Measurements from ENCODE around the gene ZNF521.

ZNF521 gene

DNA sequence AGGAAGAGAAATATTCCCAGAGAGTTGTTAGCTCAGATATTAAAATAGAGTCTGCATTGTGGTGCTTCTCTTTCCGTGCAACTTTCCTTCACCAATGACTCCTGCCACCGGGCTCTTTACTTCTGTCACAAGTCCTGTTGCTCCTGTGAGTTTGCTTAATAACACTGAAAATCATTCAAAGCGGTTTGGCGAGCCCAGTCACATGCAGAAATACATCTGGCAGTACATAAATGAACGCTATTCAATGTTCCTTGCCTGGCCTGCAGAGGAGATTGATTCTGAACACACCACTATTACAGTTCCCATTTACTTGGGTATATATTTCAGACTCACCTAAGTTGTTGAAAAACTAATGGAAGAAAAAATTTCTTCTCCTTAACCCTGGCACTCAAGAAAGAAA is 276.6 kb downstream of the ZNF521 start:
- H3K27me3 ChIP-seq (ENCODE audit: control insufficient read depth, insufficient read depth, low read length), result no peaks in the 10 kb centered on the region
- no peaks in the 10 kb centered on the region for H3K36me3 ChIP-seq (ENCODE audit: control insufficient read depth, low read depth, low read length)
- H3K9me3 ChIP-seq (ENCODE audit: control insufficient read depth, low read depth, low read length), result no peaks in the 10 kb centered on the region
- no peak overlapping the region for H3K4me3 ChIP-seq (ENCODE audit: low read length)
- peaks cover 48% of the 10 kb centered on the region for H3K4me1 ChIP-seq (ENCODE audit: control insufficient read depth, low read depth, low read length)
- no peak overlapping the region for H3K9ac ChIP-seq (ENCODE audit: low read length)
- H3K27ac ChIP-seq (ENCODE audit: low read length), result no peak overlapping the region

- Histone ChIP-seq H3K4me3 (ENCODE audit: low read length) (no peak overlapping the region), H3K27me3 (ENCODE audit: control insufficient read depth, insufficient read depth, low read length) (no peaks in the 10 kb centered on the region), H3K4me1 (ENCODE audit: control insufficient read depth, low read depth, low read length) (peaks cover 48% of the 10 kb centered on the region), H3K9ac (ENCODE audit: low read length) (no peak overlapping the region), H3K27ac (ENCODE audit: low read length) (no peak overlapping the region), H3K36me3 (ENCODE audit: control insufficient read depth, low read depth, low read length) (no peaks in the 10 kb centered on the region), H3K9me3 (ENCODE audit: control insufficient read depth, low read depth, low read length) (no peaks in the 10 kb centered on the region)
These were observed 277.0 kb downstream of the ZNF521 start for GRCh38 chr18:25074925-25075324.

DNA sequence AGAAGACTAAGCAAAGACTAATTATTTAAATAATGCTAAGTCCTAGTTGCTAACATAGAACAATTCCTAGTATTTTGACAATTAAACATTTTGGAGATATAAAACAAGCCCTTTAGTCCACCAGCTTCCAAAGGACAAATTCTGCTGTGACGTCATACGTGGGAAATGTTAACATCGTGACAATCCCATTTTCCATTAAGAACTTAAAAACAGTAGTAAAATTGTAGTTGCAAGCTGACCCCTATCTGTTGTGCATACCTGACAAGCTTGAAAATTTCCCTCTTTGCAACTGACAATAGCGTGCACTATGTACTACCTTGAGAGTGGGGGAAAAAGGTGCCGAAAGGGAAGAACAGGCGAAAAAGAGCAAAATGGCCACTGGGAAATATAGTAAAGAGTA is 279.8 kb downstream of the ZNF521 start:
- Histone ChIP-seq H3K27ac (ENCODE audit: low read length) (no peak overlapping the region), H3K9me3 (ENCODE audit: control insufficient read depth, low read depth, low read length) (no peaks in the 10 kb centered on the region), H3K4me3 (ENCODE audit: low read length) (no peak overlapping the region)

DNA sequence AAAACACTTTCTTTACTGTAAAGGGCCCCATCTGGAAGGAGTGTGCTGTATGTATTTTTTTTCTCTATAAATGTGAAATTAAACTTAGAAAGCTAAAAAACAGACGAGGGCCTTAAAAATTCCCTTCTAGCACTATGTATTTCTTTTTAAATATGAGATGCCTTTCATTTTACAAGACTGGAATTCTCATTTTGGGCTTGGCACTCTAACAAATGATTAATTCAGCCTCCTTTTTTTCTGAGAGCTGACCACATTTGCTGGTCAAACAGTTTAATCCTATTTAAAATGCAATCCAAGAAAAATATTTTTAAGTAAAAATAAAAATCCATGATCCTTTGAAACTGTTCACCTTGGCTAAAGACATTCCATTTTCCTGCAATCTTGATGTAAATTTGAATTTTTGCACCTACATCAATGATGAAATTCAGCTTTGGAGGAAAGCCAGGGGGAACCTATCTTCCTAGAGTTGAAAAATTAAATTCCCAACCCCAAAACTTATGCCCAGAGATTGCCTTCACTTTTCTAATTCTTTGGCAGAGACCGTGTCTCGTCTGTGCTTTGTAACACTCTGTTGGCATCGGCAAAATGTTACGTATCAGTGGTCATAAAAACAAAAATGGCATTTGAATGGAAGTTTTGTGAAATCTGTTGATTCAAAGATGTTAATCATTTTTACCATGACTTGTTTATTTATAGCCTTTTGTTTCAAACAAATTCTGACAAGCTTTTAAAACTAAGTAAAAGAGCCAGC is 284.5 kb downstream of the ZNF521 start:
- no peaks in the 10 kb centered on the region for H3K4me1 ChIP-seq (ENCODE audit: control insufficient read depth, low read depth, low read length)
- H3K9ac ChIP-seq (ENCODE audit: low read length), result no peak overlapping the region
- H3K9me3 ChIP-seq (ENCODE audit: control insufficient read depth, low read depth, low read length), result no peaks in the 10 kb centered on the region
- H3K4me3 ChIP-seq (ENCODE audit: low read length), result no peak overlapping the region
- H3K36me3 ChIP-seq (ENCODE audit: control insufficient read depth, low read depth, low read length), result no peaks in the 10 kb centered on the region
- no peaks in the 10 kb centered on the region for H3K27me3 ChIP-seq (ENCODE audit: control insufficient read depth, insufficient read depth, low read length)
- H3K27ac ChIP-seq (ENCODE audit: low read length), result no peak overlapping the region

More for the DNA sequence above, 279.8 kb downstream of the ZNF521 start:
- H3K4me1 ChIP-seq (ENCODE audit: control insufficient read depth, low read depth, low read length), result peaks cover 37% of the 10 kb centered on the region
- H3K36me3 ChIP-seq (ENCODE audit: control insufficient read depth, low read depth, low read length), result no peaks in the 10 kb centered on the region
- no peaks in the 10 kb centered on the region for H3K27me3 ChIP-seq (ENCODE audit: control insufficient read depth, insufficient read depth, low read length)
- no peak overlapping the region for H3K9ac ChIP-seq (ENCODE audit: low read length)

GRCh38 chr18:25066516-25066915 is 285.4 kb downstream of the ZNF521 start:
- Histone ChIP-seq H3K36me3 (ENCODE audit: control insufficient read depth, low read depth, low read length) (no peaks in the 10 kb centered on the region), H3K27me3 (ENCODE audit: control insufficient read depth, insufficient read depth, low read length) (no peaks in the 10 kb centered on the region), H3K9me3 (ENCODE audit: control insufficient read depth, low read depth, low read length) (no peaks in the 10 kb centered on the region), H3K9ac (ENCODE audit: low read length) (no peak overlapping the region), H3K4me1 (ENCODE audit: control insufficient read depth, low read depth, low read length) (no peaks in the 10 kb centered on the region), H3K4me3 (ENCODE audit: low read length) (no peak overlapping the region), H3K27ac (ENCODE audit: low read length) (no peak overlapping the region)

DNA sequence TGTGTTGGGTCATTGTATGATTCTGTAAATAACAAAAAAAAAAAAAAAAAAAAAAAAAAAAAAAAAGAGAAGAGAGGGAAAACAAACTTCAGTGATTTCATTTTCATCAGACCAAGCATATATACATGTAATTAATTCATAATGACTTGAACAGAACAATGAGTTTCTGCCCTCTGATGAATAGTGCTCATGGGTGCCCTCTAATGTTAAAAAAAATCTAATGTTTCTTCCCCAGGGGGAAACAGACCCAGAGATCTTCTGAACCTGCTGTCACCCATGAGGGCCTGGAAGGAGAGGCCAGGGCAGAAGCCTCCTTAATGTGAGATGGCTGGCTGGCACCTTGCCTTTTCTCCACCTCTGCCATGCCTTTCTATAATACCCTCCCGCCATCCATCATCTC is 289.2 kb downstream of the ZNF521 start:
- H3K4me1 ChIP-seq (ENCODE audit: control insufficient read depth, low read depth, low read length), result no peaks in the 10 kb centered on the region
- no peaks in the 10 kb centered on the region for H3K9me3 ChIP-seq (ENCODE audit: control insufficient read depth, low read depth, low read length)
- H3K27ac ChIP-seq (ENCODE audit: low read length), result no peak overlapping the region
- no peaks in the 10 kb centered on the region for H3K36me3 ChIP-seq (ENCODE audit: control insufficient read depth, low read depth, low read length)
- H3K9ac ChIP-seq (ENCODE audit: low read length), result no peak overlapping the region
- H3K4me3 ChIP-seq (ENCODE audit: low read length), result no peak overlapping the region
- H3K27me3 ChIP-seq (ENCODE audit: control insufficient read depth, insufficient read depth, low read length), result no peaks in the 10 kb centered on the region

DNA sequence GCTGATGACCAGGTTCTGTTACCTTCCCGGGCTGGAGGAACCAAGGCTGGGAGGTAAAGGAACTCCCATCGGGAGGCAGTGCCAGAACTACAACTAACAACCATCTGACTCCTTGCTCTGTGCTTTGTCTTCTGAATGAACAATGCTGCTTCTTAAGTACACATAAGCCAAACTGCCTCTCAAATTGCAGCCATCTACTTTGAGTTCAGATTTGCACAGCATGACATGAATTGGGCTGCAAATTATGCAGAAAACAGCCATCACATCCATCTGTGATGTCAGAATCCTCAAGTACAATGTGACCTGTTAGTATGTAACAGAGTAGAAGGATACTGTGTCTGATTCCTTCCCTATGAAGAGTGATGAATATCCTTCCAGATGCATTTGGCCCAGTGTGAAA is 290.6 kb downstream of the ZNF521 start:
- Histone ChIP-seq H3K27ac (ENCODE audit: low read length) (no peak overlapping the region), H3K4me1 (ENCODE audit: control insufficient read depth, low read depth, low read length) (no peaks in the 10 kb centered on the region), H3K4me3 (ENCODE audit: low read length) (no peak overlapping the region), H3K9me3 (ENCODE audit: control insufficient read depth, low read depth, low read length) (no peaks in the 10 kb centered on the region), H3K9ac (ENCODE audit: low read length) (no peak overlapping the region), H3K27me3 (ENCODE audit: control insufficient read depth, insufficient read depth, low read length) (no peaks in the 10 kb centered on the region), H3K36me3 (ENCODE audit: control insufficient read depth, low read depth, low read length) (no peaks in the 10 kb centered on the region)

DNA sequence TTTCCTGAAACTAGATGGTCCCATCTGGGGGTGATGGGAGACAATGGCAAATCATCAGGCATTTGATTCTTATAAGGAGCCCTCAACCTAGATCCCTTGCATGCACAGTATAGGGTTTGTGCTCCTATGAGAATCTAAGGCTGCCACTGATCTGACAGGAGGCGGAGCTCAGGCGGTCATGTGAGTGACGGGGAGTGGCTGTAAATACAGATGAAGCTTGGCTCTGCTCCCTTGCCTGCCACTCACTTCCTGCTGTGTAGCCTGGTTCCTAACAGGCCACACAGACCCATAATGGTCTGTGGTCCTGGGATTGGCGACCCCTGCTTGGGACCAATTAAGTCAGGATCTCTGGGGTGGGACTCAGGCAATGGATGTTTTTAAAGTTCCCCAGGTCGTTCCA is 293.4 kb downstream of the ZNF521 start:
- Histone ChIP-seq H3K4me1 (ENCODE audit: control insufficient read depth, low read depth, low read length) (no peaks in the 10 kb centered on the region), H3K4me3 (ENCODE audit: low read length) (no peak overlapping the region), H3K9me3 (ENCODE audit: control insufficient read depth, low read depth, low read length) (no peaks in the 10 kb centered on the region), H3K27ac (ENCODE audit: low read length) (no peak overlapping the region), H3K27me3 (ENCODE audit: control insufficient read depth, insufficient read depth, low read length) (no peaks in the 10 kb centered on the region), H3K9ac (ENCODE audit: low read length) (no peak overlapping the region), H3K36me3 (ENCODE audit: control insufficient read depth, low read depth, low read length) (no peaks in the 10 kb centered on the region)

GRCh38 chr18:25057491-25058050 is 294.4 kb downstream of the ZNF521 start:
- H3K4me1 ChIP-seq (ENCODE audit: control insufficient read depth, low read depth, low read length), result no peaks in the 10 kb centered on the region
- H3K9ac ChIP-seq (ENCODE audit: low read length), result no peak overlapping the region
- H3K27ac ChIP-seq (ENCODE audit: low read length), result no peak overlapping the region
- H3K4me3 ChIP-seq (ENCODE audit: low read length), result no peak overlapping the region
- H3K36me3 ChIP-seq (ENCODE audit: control insufficient read depth, low read depth, low read length), result no peaks in the 10 kb centered on the region
- no peaks in the 10 kb centered on the region for H3K27me3 ChIP-seq (ENCODE audit: control insufficient read depth, insufficient read depth, low read length)
- no peaks in the 10 kb centered on the region for H3K9me3 ChIP-seq (ENCODE audit: control insufficient read depth, low read depth, low read length)

- H3K4me1 ChIP-seq (ENCODE audit: control insufficient read depth, low read depth, low read length), result no peaks in the 10 kb centered on the region
- no peak overlapping the region for H3K27ac ChIP-seq (ENCODE audit: low read length)
- H3K36me3 ChIP-seq (ENCODE audit: control insufficient read depth, low read depth, low read length), result no peaks in the 10 kb centered on the region
- H3K9me3 ChIP-seq (ENCODE audit: control insufficient read depth, low read depth, low read length), result no peaks in the 10 kb centered on the region
- H3K9ac ChIP-seq (ENCODE audit: low read length), result no peak overlapping the region
- H3K27me3 ChIP-seq (ENCODE audit: control insufficient read depth, insufficient read depth, low read length), result no peaks in the 10 kb centered on the region
- no peak overlapping the region for H3K4me3 ChIP-seq (ENCODE audit: low read length)
These were observed 295.5 kb downstream of the ZNF521 start for GRCh38 chr18:25056429-25056828.

DNA sequence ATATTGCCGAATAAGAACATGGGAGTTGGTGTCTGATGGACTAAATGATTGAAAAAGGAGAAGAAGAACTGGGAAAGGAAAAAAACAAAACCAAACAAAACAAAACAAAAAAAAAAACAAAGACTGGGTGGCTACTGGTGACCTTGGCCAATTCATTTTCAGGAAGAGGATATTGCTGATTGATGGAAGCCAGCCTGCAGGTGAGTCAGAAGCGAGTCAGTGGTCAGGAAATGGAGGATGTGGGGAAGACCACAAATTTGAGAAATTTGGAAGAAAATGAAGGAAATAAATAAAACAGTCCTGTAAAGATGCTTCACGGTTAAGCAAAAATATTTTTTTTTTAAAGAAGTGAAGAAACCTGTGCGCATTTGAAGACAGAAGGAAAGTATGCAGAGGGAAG is 296.9 kb downstream of the ZNF521 start:
- Histone ChIP-seq H3K4me3 (ENCODE audit: low read length) (no peak overlapping the region), H3K4me1 (ENCODE audit: control insufficient read depth, low read depth, low read length) (no peaks in the 10 kb centered on the region), H3K27ac (ENCODE audit: low read length) (no peak overlapping the region), H3K9me3 (ENCODE audit: control insufficient read depth, low read depth, low read length) (no peaks in the 10 kb centered on the region), H3K36me3 (ENCODE audit: control insufficient read depth, low read depth, low read length) (no peaks in the 10 kb centered on the region), H3K27me3 (ENCODE audit: control insufficient read depth, insufficient read depth, low read length) (peaks cover 8% of the 10 kb centered on the region), H3K9ac (ENCODE audit: low read length) (no peak overlapping the region)

DNA sequence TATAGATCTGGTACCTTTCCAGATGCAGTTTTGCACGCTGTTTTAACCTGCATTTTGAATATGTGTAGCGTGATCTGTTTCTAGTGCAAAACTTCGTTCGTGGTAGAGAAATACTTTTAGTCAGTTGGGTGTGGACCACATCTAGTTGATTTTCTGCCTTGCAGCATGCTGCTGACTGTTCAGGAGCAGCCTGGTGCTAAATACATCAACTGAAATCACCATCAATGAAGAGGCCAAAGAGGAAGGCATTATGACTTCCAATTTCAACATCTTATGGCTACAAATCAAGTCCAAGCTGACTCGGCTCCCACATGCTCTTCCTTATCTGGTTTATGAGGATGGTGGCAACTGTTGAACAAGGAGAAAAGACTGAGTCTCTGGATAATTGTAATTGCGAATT is 298.5 kb downstream of the ZNF521 start:
- Histone ChIP-seq H3K4me1 (ENCODE audit: control insufficient read depth, low read depth, low read length) (no peaks in the 10 kb centered on the region), H3K27me3 (ENCODE audit: control insufficient read depth, insufficient read depth, low read length) (peaks cover 24% of the 10 kb centered on the region), H3K9ac (ENCODE audit: low read length) (no peak overlapping the region), H3K4me3 (ENCODE audit: low read length) (no peak overlapping the region), H3K36me3 (ENCODE audit: control insufficient read depth, low read depth, low read length) (no peaks in the 10 kb centered on the region), H3K27ac (ENCODE audit: low read length) (no peak overlapping the region), H3K9me3 (ENCODE audit: control insufficient read depth, low read depth, low read length) (no peaks in the 10 kb centered on the region)

All from iPS-18a (cell line).